Non-pigmented ciliary epithelial cell (primary cell): ENCODE measurements around the gene OPCML.
A peak's percentile ranks its signal among the peaks of the same experiment; 100 is the strongest.

Experiments used
- DNase-seq: peaks from one replicate; pipeline ENCODE4 v3.0.0-alpha.2; 2010; ENCODE audit warnings: low read depth

The OPCML gene

GRCh38 chr11:132721526-132721925, 810.8 kb downstream of the OPCML start:
- DNase-seq: no peak

- no peak for DNase-seq
Observed at GRCh38 chr11:132719684-132720083, 812.6 kb downstream of the OPCML start.

GRCh38 chr11:132718711-132719671, 813.3 kb downstream of the OPCML start:
- no peak for DNase-seq

DNA sequence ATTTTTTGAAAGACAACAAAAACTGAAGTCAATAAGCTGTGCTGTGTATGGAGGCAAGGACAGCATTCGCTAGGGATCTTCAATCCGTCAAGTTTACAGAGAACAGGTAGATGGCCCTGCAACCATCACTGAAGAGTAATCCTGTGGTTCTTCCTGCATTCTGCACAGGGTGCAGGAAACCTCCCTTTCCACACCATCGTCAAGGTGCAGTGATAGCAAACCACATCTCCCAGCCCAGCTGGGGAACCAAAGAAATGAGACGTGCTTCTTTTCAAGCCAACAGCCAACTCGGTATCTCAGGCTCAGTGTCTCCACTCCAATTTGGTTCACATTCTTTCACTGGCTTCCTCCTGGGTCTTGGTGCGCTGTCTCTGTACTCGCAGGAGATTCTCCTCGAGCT, 814.5 kb downstream of the OPCML start:
- no peak for DNase-seq

GRCh38 chr11:132716037-132716436, 816.3 kb downstream of the OPCML start:
- no peak for DNase-seq

GRCh38 chr11:132714859-132715440, 817.4 kb downstream of the OPCML start:
- no peak for DNase-seq

- DNase-seq: no peak
Observed at GRCh38 chr11:132712466-132712865, 819.8 kb downstream of the OPCML start.

DNA sequence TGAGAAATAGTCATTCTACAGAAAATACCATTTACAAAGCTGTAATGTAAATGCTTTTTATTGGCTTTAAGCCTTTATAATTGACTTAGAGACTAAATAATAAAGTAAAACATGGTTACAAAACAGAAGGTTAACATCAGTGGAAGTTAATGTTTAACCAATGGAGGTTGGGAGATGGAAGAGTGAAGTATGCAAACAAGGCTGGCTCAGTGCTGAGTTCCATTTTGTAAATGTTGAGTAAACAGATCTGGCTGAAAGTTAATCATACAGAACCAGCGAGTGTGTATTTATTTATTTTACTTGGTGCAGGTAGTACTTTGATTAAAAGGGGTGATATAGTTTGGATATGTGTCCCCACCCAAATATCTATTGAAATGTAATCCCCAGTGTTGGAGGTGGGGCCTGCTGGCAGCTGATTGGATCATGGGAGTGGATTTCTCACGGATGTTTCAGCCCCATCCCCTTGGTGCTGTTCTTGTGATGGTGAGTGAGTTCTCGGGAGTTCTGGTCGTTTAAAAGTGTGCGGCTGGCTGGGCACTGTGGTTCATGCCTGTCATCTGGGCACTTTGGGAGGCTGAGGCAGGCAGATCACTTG, 827.4 kb downstream of the OPCML start:
- no peak for DNase-seq

DNA sequence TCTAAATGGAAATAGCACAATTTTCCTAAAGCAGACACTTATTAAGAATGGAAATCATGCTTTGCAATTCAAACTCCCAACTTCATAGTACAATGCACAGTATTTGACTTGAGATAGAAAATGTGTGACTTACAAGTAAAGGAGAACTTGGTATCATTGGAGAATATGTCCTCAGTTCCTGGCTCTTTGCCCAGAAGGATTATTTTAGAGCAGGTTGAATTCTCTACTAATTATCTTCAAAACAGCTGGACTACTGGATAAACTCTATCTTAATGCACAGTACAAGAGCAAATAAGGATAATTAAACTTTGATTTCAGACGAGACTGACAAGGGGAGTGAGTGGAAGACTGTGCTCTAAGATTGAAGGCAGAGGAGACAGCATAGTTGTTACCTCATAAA, 839.4 kb downstream of the OPCML start:
- DNase-seq: no peak

DNA sequence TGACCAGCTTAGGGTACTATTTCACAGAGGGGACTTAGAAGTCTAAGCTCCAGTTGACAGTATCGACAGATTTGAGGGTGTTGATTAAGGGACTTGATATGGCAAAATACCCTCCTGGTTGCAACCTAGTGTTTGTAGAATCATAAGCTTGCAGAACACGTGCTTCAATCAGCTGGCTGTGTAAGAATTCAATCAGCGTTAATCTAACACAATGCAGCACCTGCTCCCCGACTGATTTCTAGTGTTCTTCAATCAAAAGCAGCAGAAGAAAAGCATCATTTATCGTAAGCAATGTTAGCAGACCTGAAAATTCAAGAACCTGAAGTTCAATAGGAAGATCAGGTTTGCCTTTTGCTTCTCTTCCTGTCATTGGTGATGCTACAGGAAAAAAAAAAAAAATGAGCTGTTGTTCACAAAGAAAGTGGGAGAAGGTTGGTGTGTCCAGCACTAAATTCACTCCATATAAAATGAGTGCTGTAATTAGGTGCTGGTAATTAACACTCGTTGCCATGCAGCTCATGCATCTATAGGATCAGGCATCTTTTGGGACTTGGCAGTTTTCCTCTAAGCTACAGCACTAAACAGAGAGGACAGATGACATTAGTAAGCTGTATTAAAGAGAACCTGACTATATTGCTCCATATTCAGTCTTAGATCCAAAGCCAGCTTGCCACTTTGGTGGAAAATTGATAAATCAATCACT, 840.3 kb downstream of the OPCML start:
- DNase-seq: no peak

- no peak for DNase-seq
Observed at GRCh38 chr11:132686886-132687285, 845.4 kb downstream of the OPCML start.

DNA sequence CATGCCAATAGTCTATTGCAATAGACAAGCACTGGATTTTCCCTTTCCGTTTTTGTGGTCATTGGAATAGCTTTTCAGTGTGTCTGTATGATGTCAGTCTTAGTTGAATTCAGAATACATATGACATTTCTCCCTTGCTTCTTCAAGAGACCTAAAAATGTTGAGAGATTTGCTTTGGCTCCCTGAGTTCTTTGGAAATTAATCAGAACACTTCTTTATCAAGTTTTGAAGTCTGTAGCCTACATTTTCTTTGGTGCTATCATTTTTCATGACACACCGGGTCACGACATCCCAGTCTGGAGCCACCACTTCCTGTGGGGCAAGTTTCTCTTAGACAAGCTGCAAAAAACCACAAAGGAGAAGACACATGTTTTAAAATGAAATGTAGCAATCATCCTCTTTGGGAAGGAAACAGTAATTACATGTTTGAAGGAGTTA, 847.1 kb downstream of the OPCML start:
- peak; percentile 75 for DNase-seq

DNA sequence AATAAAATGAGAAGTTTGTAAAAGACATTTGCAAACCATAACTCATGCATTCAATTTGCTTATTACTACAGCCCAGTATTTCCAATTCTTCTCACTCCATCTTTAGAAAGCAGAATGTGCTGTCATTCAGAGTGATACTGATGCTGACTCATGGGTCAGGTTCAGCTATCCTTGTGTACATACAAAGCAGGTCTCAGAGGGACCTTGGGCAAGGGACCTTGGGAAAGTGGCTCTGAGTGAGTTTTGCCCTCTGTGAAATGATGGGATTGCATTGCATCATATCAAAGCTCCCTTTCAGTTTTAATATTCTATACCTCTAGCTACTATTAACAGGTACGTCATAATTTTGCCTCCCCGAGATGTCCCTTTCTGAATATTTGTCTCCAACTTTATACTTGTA, 848.7 kb downstream of the OPCML start:
- DNase-seq: no peak

DNA sequence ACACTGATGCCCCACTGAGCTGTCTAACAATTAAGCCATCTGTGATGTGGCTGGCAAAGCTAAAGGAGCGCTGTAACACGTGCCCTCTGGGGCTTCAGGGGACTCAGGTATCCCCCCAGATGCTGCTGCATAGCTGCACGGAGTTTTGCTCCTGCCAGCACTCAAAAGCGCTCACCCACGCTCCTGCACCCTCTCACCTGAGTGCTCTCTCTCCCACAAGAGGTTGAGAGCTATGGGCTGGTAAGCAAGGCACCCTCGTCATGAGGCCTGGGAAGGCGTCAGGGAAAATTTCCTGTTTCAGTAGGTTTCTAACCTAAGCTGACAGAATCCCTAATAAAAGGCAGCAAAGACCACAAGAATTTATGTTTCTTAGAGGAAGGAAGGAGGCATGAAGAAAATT, 850.3 kb downstream of the OPCML start:
- no peak for DNase-seq

- no peak for DNase-seq
Observed at GRCh38 chr11:132680584-132680983, 851.7 kb downstream of the OPCML start.

GRCh38 chr11:132674151-132674550, 858.1 kb downstream of the OPCML start:
- DNase-seq: no peak

GRCh38 chr11:132671851-132672370, 860.4 kb downstream of the OPCML start:
- DNase-seq: no peak

- DNase-seq: no peak
Observed at GRCh38 chr11:132670921-132671675, 861.2 kb downstream of the OPCML start.

DNA sequence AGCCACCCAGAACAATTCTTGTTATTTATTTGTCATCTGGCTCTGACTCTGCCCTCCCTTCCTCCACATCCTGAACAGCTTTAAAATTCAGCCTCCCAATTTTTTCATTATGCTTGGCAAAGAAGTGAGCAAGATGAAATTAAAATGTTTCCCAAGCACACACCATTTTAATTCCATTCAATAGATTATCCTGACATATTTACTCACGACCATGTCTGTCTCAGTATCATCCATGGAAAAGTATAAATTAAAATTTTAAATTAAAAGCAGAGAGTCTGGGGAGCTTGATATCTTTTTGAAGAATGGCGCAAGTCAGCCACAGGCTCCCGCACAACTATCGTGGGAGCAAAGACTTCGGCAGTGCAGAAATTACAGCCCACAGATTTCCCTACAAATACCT, 862.4 kb downstream of the OPCML start:
- no peak for DNase-seq

- no peak for DNase-seq
Observed at GRCh38 chr11:132665205-132665604, 867.1 kb downstream of the OPCML start.

- no peak for DNase-seq
Observed at GRCh38 chr11:132658696-132659095, 873.6 kb downstream of the OPCML start.
